ENCODE results near the gene AOPEP. TPM values are rescaled to one million over a fixed set of nuclear protein-coding genes. Genes with fewer than 3 reads are reported as not detected.

AOPEP gene
- total RNA-seq, 2 experiments from 2014 or later, result 5.8 to 6.4 TPM

- Mint-ChIP-seq H3K36me3 (ENCODE audit: low read depth) (peaks cover 4% of the 10 kb centered on the region), H3K4me1 (ENCODE audit: low read depth) (peaks cover 2% of the 10 kb centered on the region), H3K27ac (no peak overlapping the region), H3K9me3 (no peaks in the 10 kb centered on the region), H3K4me3 (no peak overlapping the region), H3K27me3 (ENCODE audit: low read depth) (no peaks in the 10 kb centered on the region)
- intact Hi-C loops (cut with micrococcal nuclease), result loop anchor here (5.0 kb wide), 1 partner anchor 461 kb away; no protein-coding TSS in a partner anchor
- CTCF ChIA-PET, result interaction anchor here (0.6 to 8.3 kb wide), 24 partner anchors 9 to 471 kb away, joined by 3 to 122 read pairs (median 4); no protein-coding TSS in a partner anchor
- DNase-seq, result no peak
These were observed 401.7 kb downstream of the AOPEP start for GRCh38 chr9:95128177-95128524.

- Mint-ChIP-seq H3K27me3 (ENCODE audit: low read depth) (no peaks in the 10 kb centered on the region), H3K4me3 (no peak overlapping the region), H3K36me3 (ENCODE audit: low read depth) (peaks cover 5% of the 10 kb centered on the region), H3K9me3 (no peaks in the 10 kb centered on the region), H3K27ac (no peak overlapping the region), H3K4me1 (ENCODE audit: low read depth) (peaks cover 2% of the 10 kb centered on the region)
- intact Hi-C loops (cut with micrococcal nuclease), result loop anchor here (5.0 kb wide), 2 partner anchors 138 to 462 kb away; no protein-coding TSS in a partner anchor
- DNase-seq, result no peak
- CTCF ChIA-PET, result interaction anchor here (0.7 to 8.3 kb wide), 15 partner anchors 8 to 473 kb away, joined by 3 to 122 read pairs (median 5); no protein-coding TSS in a partner anchor
These were observed 403.2 kb downstream of the AOPEP start for GRCh38 chr9:95129476-95130291.

- H3K4me1 Mint-ChIP-seq (ENCODE audit: low read depth), result peaks cover 2% of the 10 kb centered on the region
- H3K4me3 Mint-ChIP-seq, result no peak overlapping the region
- intact Hi-C loops (cut with micrococcal nuclease), result loop anchor here (5.0 kb wide), 1 partner anchor 137 kb away; no protein-coding TSS in a partner anchor
- CTCF ChIA-PET, result interaction anchor here (0.6 to 8.3 kb wide), 16 partner anchors 8 to 783 kb away, joined by 3 to 122 read pairs (median 4); no protein-coding TSS in a partner anchor
- H3K9me3 Mint-ChIP-seq, result no peaks in the 10 kb centered on the region
- no peak overlapping the region for H3K27ac Mint-ChIP-seq
- H3K36me3 Mint-ChIP-seq (ENCODE audit: low read depth), result peaks cover 4% of the 10 kb centered on the region
- DNase-seq, result no peak
- H3K27me3 Mint-ChIP-seq (ENCODE audit: low read depth), result no peaks in the 10 kb centered on the region
These were observed 404.0 kb downstream of the AOPEP start for GRCh38 chr9:95130484-95130883.

- H3K4me1 Mint-ChIP-seq (ENCODE audit: low read depth), result peaks cover 2% of the 10 kb centered on the region
- intact Hi-C loops (cut with micrococcal nuclease), result loop anchor here (1.0 to 5.0 kb wide), 2 partner anchors 136 to 450 kb away; no protein-coding TSS in a partner anchor
- DNase-seq, result peak; percentile 60
- H3K27ac Mint-ChIP-seq, result no peak overlapping the region
- no peak overlapping the region for H3K4me3 Mint-ChIP-seq
- no peaks in the 10 kb centered on the region for H3K9me3 Mint-ChIP-seq
- CTCF ChIA-PET, result interaction anchor here (0.6 to 8.3 kb wide), 30 partner anchors 9 to 782 kb away, joined by 3 to 122 read pairs (median 3); no protein-coding TSS in a partner anchor
- peaks cover 4% of the 10 kb centered on the region for H3K36me3 Mint-ChIP-seq (ENCODE audit: low read depth)
- H3K27me3 Mint-ChIP-seq (ENCODE audit: low read depth), result no peaks in the 10 kb centered on the region
These were observed 404.8 kb downstream of the AOPEP start for GRCh38 chr9:95131023-95131943.

GRCh38 chr9:95132366-95133324 is 406.1 kb downstream of the AOPEP start:
- no peaks in the 10 kb centered on the region for H3K9me3 Mint-ChIP-seq
- CTCF ChIA-PET, result interaction anchor here (0.9 to 8.3 kb wide), 6 partner anchors 43 to 455 kb away, joined by 3 to 122 read pairs (median 4); no protein-coding TSS in a partner anchor
- intact Hi-C loops (cut with micrococcal nuclease), result loop anchor here (5.0 kb wide), 1 partner anchor 135 kb away; no protein-coding TSS in a partner anchor
- DNase-seq, result no peak
- no peaks in the 10 kb centered on the region for H3K27me3 Mint-ChIP-seq (ENCODE audit: low read depth)
- H3K36me3 Mint-ChIP-seq (ENCODE audit: low read depth), result peaks cover 4% of the 10 kb centered on the region
- H3K27ac Mint-ChIP-seq, result no peak overlapping the region
- no peaks in the 10 kb centered on the region for H3K4me1 Mint-ChIP-seq (ENCODE audit: low read depth)
- no peak overlapping the region for H3K4me3 Mint-ChIP-seq

GRCh38 chr9:95133325-95133705 is 406.8 kb downstream of the AOPEP start:
- intact Hi-C loops (cut with micrococcal nuclease), result loop anchor here (5.0 kb wide), 1 partner anchor 134 kb away; no protein-coding TSS in a partner anchor
- Mint-ChIP-seq H3K9me3 (no peaks in the 10 kb centered on the region), H3K4me1 (ENCODE audit: low read depth) (no peaks in the 10 kb centered on the region), H3K4me3 (no peak overlapping the region), H3K27me3 (ENCODE audit: low read depth) (no peaks in the 10 kb centered on the region), H3K27ac (no peak overlapping the region), H3K36me3 (ENCODE audit: low read depth) (peaks cover 4% of the 10 kb centered on the region)
- no peak for DNase-seq
- CTCF ChIA-PET, result no interaction called here

- no peaks in the 10 kb centered on the region for H3K4me1 Mint-ChIP-seq (ENCODE audit: low read depth)
- H3K4me3 Mint-ChIP-seq, result no peak overlapping the region
- intact Hi-C loops (cut with micrococcal nuclease), result loop anchor here (5.0 kb wide), 1 partner anchor 133 kb away; no protein-coding TSS in a partner anchor
- CTCF ChIA-PET, result no interaction called here
- no peaks in the 10 kb centered on the region for H3K9me3 Mint-ChIP-seq
- H3K27ac Mint-ChIP-seq, result no peak overlapping the region
- no peak for DNase-seq
- H3K36me3 Mint-ChIP-seq (ENCODE audit: low read depth), result peaks cover 4% of the 10 kb centered on the region
- H3K27me3 Mint-ChIP-seq (ENCODE audit: low read depth), result no peaks in the 10 kb centered on the region
These were observed 408.0 kb downstream of the AOPEP start for GRCh38 chr9:95134457-95134881.

GRCh38 chr9:95135756-95136155 is 409.3 kb downstream of the AOPEP start:
- intact Hi-C loops (cut with micrococcal nuclease), result no loop called here
- peaks cover 4% of the 10 kb centered on the region for H3K36me3 Mint-ChIP-seq (ENCODE audit: low read depth)
- CTCF ChIA-PET, result no interaction called here
- no peak overlapping the region for H3K27ac Mint-ChIP-seq
- H3K4me1 Mint-ChIP-seq (ENCODE audit: low read depth), result no peaks in the 10 kb centered on the region
- H3K4me3 Mint-ChIP-seq, result no peak overlapping the region
- H3K27me3 Mint-ChIP-seq (ENCODE audit: low read depth), result no peaks in the 10 kb centered on the region
- H3K9me3 Mint-ChIP-seq, result no peaks in the 10 kb centered on the region
- no peak for DNase-seq

Small RNAs within 50 kb of the gene (microRNA-seq; reads per million reads assigned to microRNA genes)
- gene MIR2278 (ENCODE audit: borderline microRNAs expressed, borderline replicate concordance) (4.9 reads per million), gene MIR23B (ENCODE audit: borderline microRNAs expressed, borderline replicate concordance) (1,305 reads per million, percentile 85 among the genes with 10 or more reads in this experiment), gene MIR24-1 (ENCODE audit: borderline microRNAs expressed, borderline replicate concordance) (not detected), gene MIR27B (ENCODE audit: borderline microRNAs expressed, borderline replicate concordance) (388 reads per million, percentile 76 among the genes with 10 or more reads in this experiment), gene MIR3074 (ENCODE audit: borderline microRNAs expressed, borderline replicate concordance) (not detected), gene MIR6081 (ENCODE audit: borderline microRNAs expressed, borderline replicate concordance) (not detected)

Other genes starting within 250 kb of the AOPEP start
- not detected for gene PCAT7, start 171.6 kb upstream of the AOPEP start, total RNA-seq
- gene FBP2, start 132.9 kb upstream of the AOPEP start, total RNA-seq, result not detected
- gene FBP1, start 87.2 kb upstream of the AOPEP start, total RNA-seq, result 1 to 10 TPM; 1.5 to 1.9 TPM

Measured in activated naive CD4-positive, alpha-beta T cell treated with anti-CD3 and anti-CD28 coated beads for 36 hours (primary cell).